T47D (cell line): ENCODE data around the gene KLK3.

ENCODE experiments used
- DNase-seq, 2 experiments: peaks; one replicate each; pipeline versions ENCODE4 v3.0.0 to v3.0.0-alpha.2; 2011 to 2012; ENCODE audit warnings: low read depth in 1 of 2, low spot score in 1 of 2
- JUND ChIP-seq: IDR thresholded peaks from 2 replicates; pipeline ENCODE4 v1.6.1; 2012; ENCODE audit warnings: low read depth
- in situ Hi-C: cut with HindIII; loops from 2 replicates; pipeline ENCODE4 v1.10.0; 2016; ENCODE audit warnings: low sequenced_read_pairs, low pct_unique_long_range_greater_than_20kb

The KLK3 gene

DNA sequence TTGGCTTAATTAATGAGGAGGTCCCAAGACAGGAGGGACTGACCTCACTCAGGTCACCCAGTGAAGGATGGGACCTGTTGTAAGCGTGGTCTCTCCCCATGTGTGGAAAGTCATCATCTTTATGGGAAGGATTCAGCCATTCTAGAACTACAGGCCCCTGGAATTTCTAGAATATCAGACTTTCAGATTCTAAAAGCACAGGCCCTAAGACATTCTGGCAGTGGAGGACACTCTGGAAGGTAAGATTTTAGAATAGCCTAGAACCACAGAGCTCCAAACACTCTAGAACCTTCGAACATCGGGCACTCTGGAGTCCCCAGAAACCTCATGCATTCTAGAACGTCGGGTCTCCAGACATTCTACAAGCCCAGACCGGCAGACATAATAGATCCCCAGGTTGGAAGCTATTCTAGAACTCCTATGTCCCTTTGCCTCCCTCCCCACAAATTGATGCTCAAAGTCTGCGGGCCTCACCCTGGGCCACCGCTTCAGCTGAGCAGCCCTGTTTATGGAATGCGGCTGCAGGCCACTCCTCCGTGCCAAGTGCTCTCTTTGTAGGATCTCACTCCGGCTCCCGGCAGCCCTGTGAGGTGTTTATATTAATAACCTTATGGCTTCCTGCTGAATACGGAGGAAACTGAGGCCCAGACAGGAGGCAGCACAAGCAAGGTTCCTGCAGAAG, 19.5 kb upstream of the KLK3 start:
- in situ Hi-C loops, result no loop called here

DNA sequence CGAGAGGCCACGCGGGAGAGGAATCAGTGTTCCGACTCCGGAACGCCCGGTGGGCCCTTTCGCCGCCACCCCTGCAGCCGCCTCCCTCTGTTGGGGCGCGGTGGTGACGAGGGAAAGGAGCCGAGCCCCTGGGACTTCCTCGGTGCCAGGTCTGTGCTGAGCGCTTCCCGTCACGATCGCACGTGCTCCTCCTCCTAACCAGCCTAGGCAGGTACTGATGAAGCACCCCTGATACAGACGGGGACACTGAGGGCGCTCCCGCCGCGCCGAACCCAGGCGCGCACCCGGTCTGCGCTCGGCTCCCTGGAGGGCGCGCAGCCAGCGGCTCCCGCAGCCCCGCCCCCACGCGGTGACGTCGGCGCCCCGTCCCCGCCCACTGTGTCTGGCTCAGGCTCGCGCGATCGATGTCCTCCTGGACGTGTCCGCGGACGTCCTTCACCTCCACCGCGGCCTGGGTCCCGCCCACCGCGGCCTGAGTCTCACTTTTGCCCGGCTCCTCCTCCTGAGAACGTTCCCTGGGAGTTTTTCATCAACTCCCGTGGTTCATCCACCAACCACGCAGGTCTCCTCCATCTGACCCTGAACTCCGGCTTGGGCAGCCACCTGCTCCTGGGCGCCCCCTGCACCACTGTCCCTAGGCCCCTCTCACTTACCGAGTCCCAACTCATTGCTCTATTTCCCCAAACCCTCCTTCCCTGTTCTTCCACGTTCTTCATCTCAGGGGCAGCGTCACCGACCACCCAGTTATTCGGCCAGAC, 18.8 kb upstream of the KLK3 start:
- DNase-seq, result peak; percentile 79 to 84
- TF ChIP-seq JUND, result no peak
- in situ Hi-C loops, result no loop called here

More for the DNA sequence above, 19.5 kb upstream of the KLK3 start:
- no peak for TF ChIP-seq JUND
- peak in 1 of 2 experiments; percentile 29 for DNase-seq

DNA sequence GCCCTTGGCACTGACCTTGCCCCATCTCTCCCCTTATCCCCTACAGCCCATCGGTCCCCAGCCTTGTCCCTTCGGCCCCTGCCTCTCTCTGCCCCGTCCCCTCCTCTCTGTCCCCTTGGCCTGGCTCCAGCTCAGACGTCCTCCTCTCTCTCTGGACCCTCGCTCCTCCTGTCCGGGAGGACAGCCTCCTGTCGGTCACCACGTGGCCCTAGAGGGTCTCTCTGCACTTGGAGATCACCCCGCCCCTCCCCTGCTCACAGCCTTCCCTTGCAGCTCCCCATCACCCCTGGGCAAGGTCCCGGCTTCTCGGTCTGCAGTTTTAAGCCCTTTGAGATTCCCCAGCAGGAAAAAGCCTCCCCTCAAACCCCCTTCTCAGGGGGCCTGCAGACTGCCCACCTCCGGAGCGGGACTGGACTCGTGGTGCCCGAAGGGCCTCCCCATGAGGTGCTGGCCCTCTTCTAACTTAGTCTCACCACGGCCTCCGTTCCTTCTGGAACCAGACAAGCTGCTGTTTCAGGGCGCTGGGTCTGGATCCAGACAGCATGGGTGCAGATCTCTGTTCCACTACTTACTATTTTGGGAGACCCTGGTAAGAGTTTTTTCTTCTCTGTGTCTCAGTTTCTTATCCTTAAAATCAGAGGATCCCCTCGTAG, 18.0 kb upstream of the KLK3 start:
- in situ Hi-C loops, result no loop called here
- TF ChIP-seq JUND, result no peak

GRCh38 chr19:50837300-50837699, 17.4 kb upstream of the KLK3 start:
- in situ Hi-C loops, result no loop called here
- no peak for TF ChIP-seq JUND
- DNase-seq, result peak in 1 of 2 experiments; percentile 42

More for the DNA sequence above, 18.0 kb upstream of the KLK3 start:
- DNase-seq, result no peak

DNA sequence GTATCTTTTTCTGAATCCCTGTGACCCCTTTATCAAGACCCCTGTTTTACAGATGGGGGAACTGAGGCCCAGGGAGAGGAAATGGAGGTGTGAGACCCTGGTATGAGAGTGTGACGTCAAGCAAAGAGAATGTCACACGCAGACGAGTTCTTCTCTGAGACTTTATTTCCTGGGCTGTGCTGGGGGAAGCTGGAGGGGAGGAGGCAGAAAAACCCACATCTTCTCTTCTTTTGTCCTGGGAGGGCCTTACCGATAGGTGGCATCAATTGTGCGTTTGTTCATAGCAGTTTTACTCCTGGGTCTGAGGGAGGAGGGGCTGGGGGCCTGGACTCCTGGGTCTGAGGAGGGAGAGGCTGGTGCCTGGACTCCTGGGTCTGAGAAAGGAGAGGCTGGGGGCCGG, 16.5 kb upstream of the KLK3 start:
- in situ Hi-C loops, result no loop called here
- peak in 1 of 2 experiments; percentile 37 for DNase-seq
- TF ChIP-seq JUND, result no peak

DNA sequence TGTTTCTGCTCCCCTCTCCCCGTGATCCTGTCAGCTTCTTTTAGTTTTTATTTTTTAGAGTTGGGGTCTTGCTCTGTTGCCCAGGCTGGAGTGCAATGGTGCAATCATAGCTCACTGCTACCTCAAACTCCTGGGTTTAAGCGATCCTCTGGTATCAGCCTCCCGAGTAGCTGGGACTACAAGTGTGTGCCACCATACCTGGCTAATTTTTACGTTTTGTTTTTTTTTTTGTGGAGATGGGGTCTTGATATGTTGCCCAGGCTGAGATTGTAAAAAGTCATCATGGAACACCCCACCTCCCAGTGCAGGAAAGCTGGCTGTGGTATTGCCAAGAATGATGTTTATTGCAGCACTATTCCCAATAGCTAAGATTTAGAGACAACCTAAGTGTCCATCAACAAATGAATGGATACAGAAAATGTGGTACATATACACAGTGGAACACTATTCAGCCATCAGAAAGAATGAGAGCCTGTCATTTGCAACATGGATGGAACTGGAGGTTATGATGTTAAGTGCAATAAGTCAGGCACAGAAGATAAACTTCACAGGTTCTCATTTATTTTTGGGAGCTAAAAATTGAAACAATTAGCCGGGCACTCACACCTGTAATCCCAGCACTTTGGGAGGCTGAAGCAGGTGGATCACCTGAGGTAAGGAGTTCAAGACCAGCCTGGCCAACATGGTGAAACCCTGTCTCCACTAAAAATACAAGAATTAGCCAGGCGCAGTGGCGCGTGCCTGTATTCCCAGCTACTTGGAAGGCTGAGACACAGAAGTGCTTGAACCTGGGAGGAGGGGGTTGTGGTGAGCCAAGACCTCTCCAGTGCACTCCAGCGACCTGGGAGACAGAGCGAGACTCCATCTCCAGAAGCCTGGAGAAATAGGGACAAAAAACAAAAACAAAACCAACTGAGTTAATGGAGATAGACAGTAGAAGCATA, 14.7 kb upstream of the KLK3 start:
- no peak for DNase-seq
- TF ChIP-seq JUND, result no peak
- in situ Hi-C loops, result no loop called here

DNA sequence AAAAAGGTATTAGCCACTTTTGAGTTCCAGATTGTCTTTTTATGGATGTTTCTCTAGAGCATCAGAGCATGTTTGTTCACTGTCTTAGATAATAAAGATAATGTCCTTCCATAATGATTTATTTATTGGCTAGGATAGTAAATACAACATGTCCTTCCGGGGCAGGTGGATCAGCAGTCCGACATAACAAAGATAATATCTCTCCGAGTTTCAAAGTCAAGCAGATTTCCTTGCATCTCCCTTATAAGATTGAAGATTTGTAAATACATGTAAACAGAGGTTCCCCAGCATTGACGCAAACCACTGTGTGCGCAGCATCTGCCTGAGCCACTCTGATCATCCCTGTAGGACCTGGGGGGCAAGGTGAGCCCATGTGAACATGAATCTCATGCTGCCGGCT, 12.6 kb upstream of the KLK3 start:
- in situ Hi-C loops, result no loop called here
- no peak for DNase-seq

DNA sequence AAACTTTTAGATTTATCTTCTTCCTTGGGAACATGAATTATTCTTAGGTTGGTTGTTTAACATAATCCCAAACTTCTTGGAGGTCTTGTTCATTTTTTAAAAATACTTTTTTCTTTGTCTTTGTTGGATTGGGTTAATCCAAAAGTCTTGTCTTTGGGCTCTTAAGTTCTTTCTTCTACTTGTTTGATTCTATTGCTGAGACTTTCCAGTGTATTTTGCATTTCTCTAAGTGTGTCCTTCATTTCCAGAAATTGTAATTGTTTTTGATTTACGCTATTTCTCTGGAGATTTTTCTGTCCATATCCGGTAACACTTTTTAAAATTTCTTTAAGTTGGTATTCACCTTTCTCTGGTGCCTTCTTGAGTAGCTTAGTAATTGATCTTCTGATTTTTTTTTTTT, 11.5 kb upstream of the KLK3 start:
- in situ Hi-C loops, result no loop called here
- DNase-seq, result no peak
- no peak for TF ChIP-seq JUND

More for the DNA sequence above, 12.6 kb upstream of the KLK3 start:
- TF ChIP-seq JUND, result no peak

- peak in 1 of 2 experiments; percentile 7 for DNase-seq
- TF ChIP-seq JUND, result no peak
- in situ Hi-C loops, result no loop called here
These were observed 11.0 kb upstream of the KLK3 start for GRCh38 chr19:50843701-50844221.

DNA sequence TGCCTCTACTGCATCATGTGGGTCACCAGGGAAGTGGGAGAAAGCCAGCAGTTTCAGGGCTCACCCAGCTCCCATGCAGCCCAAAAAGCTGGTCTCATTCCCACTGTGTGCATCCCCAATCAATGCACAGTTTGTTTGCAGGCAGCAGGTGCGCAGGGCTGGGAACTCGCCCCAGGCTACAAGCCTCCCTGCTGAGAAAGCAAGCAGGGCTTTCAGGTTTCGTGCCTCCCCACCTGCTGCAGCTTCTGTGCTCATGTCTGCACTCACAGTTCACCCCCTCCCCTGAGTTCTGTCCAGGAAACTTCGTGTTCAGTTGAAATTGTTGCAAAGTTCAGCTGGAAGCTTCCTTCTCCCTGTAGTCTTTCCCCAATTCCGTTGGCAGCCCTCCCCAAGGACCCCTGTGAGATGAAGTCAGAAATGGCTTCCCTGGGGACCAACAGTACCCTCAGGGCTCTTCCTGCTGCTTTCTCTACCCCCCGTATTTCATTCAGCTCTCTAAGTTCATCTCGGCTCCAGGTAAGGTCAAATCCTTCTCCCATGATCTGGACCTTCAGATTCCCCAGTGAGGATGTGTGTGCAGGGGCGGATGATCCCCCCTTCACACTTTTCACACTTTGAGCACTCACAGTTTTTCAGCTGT, 10.3 kb upstream of the KLK3 start:
- in situ Hi-C loops, result no loop called here
- TF ChIP-seq JUND, result no peak
- DNase-seq, result peak in 1 of 2 experiments; percentile 66

GRCh38 chr19:50850738-50851137, 4.0 kb upstream of the KLK3 start:
- TF ChIP-seq JUND, result no peak
- in situ Hi-C loops, result no loop called here
- no peak for DNase-seq
